ENCODE data around the gene SLC10A1.
"Not testable (repeated sequence)": the region's sequence is repeated elsewhere in the genome, so short reads cannot be mapped to it uniquely, and the experiment has no call there.

SLC10A1 gene

GRCh38 chr14:69796797-69797500 lies at the start of gene SLC10A1:
Gene SLC10A1 (minus strand): TSS chr14:69797241. CDS start chr14:69797155, 86 bp downstream.
- no peak for DNase-seq

GRCh38 chr14:69845787-69846186 lies 48.7 kb upstream of the SLC10A1 start:
- no peak for DNase-seq

GRCh38 chr14:69845050-69845581 lies 48.1 kb upstream of the SLC10A1 start:
- DNase-seq, result no peak

GRCh38 chr14:69844171-69844570 lies 47.1 kb upstream of the SLC10A1 start:
- DNase-seq, result no peak

GRCh38 chr14:69842686-69843420 lies 45.8 kb upstream of the SLC10A1 start:
- peak in 1 of 2 experiments; percentile 12 for DNase-seq

- no peak for DNase-seq
These were observed 44.6 kb upstream of the SLC10A1 start for GRCh38 chr14:69841656-69842055.

GRCh38 chr14:69839661-69840060 lies 42.6 kb upstream of the SLC10A1 start:
- no peak for DNase-seq

GRCh38 chr14:69838881-69839416 lies 41.9 kb upstream of the SLC10A1 start:
- DNase-seq, result no peak

GRCh38 chr14:69828879-69829278 lies 31.8 kb upstream of the SLC10A1 start:
- no peak for DNase-seq

- DNase-seq, result no peak
These were observed 31.3 kb upstream of the SLC10A1 start for GRCh38 chr14:69828354-69828753.

- DNase-seq, result no peak
These were observed 30.5 kb upstream of the SLC10A1 start for GRCh38 chr14:69827560-69827959.

GRCh38 chr14:69822456-69822855 lies 25.4 kb upstream of the SLC10A1 start:
- DNase-seq, result no peak

- no peak for DNase-seq
These were observed 23.9 kb upstream of the SLC10A1 start for GRCh38 chr14:69820991-69821390.

- no peak for DNase-seq
These were observed 22.6 kb upstream of the SLC10A1 start for GRCh38 chr14:69819607-69820006.

GRCh38 chr14:69818758-69819191 lies 21.7 kb upstream of the SLC10A1 start:
- peak; percentile 46 to 60 for DNase-seq

GRCh38 chr14:69816216-69816615 lies 19.2 kb upstream of the SLC10A1 start:
- no peak for DNase-seq

- no peak for DNase-seq
These were observed 18.5 kb upstream of the SLC10A1 start for GRCh38 chr14:69815556-69815955.

- DNase-seq, result no peak
These were observed 17.4 kb upstream of the SLC10A1 start for GRCh38 chr14:69814397-69814796.

- not testable (repeated sequence) for DNase-seq
These were observed 16.3 kb upstream of the SLC10A1 start for GRCh38 chr14:69813346-69813745.

- DNase-seq, result no peak
These were observed 15.7 kb upstream of the SLC10A1 start for GRCh38 chr14:69812711-69813110.

- DNase-seq, result no peak
These were observed 14.8 kb upstream of the SLC10A1 start for GRCh38 chr14:69811868-69812252.

GRCh38 chr14:69811227-69811867 lies 14.3 kb upstream of the SLC10A1 start:
- no peak for DNase-seq

Data from NCI-H187 (cell line).